IMR-90 (cell line): ENCODE measurements around the gene ARHGAP32. TPM values are rescaled to one million over a fixed set of nuclear protein-coding genes. Genes with fewer than 3 reads are reported as not detected.

ENCODE experiments used
- ATAC-seq: fragments of 200-7000 bp; cut with Tn5 transposase; 2 replicates; pipeline ENCODE4 v1.9.1; 2020; ENCODE audit warnings: low read depth, mild to moderate bottlenecking, moderate library complexity
- BruUV-seq: library from RNA; stranded (reverse); fragments of 400-500 nt; replicated peaks from 2 replicates; lab custom pipeline; 2021; lab: Mats Ljungman, UMichigan
- CTCF ChIA-PET: fragments of 300-600 bp; formaldehyde crosslinking; extraction: SDS; loops from one replicate; lab custom pipeline; 2021; ENCODE audit warnings: antibody characterized with exemption; lab: Yijun Ruan, JAX
- POLR2A ChIA-PET: fragments of 300-600 bp; sonication (Branson Sonifier 250); formaldehyde crosslinking; loops from one replicate; lab custom pipeline; 2022; ENCODE audit warnings: antibody characterized with exemption; ENCODE audit not compliant: unreplicated experiment; lab: Charles Lee
- DNase-seq: peaks from one replicate; pipeline ENCODE4 v3.0.0; 2013
- H2AFZ ChIP-seq: replicated peaks from 2 replicates; pipeline ENCODE3; 2013; ENCODE audit warnings: low read length, mild to moderate bottlenecking; ENCODE audit not compliant: poor library complexity
- H2AK5ac ChIP-seq: 2 replicates; pipeline ENCODE4 v1.6.1; 2013; ENCODE audit warnings: low read depth, low read length, inconsistent platforms
- H2AK9ac ChIP-seq: replicated peaks from 2 replicates; pipeline ENCODE3; 2013; ENCODE audit warnings: mild to moderate bottlenecking, low read depth, low read length, moderate library complexity; ENCODE audit not compliant: poor library complexity
- H2BK120ac ChIP-seq: 2 replicates; pipeline ENCODE4 v1.6.1; 2013; ENCODE audit warnings: low read depth, low read length, inconsistent platforms
- H2BK15ac ChIP-seq: 3 replicates; pipeline ENCODE4 v1.6.1; 2013; ENCODE audit warnings: low read depth, low read length, inconsistent platforms
- H2BK20ac ChIP-seq: 2 replicates; pipeline ENCODE4 v1.6.1; 2013; ENCODE audit warnings: low read depth, mild to moderate bottlenecking, inconsistent platforms, low read length, moderate library complexity
- H2BK5ac ChIP-seq: 2 replicates; pipeline ENCODE4 v1.6.1; 2013; ENCODE audit warnings: mild to moderate bottlenecking, low read depth, low read length, inconsistent platforms; ENCODE audit not compliant: poor library complexity, severe bottlenecking
- H3K14ac ChIP-seq: replicated peaks from 2 replicates; pipeline ENCODE4 v1.6.1; 2013; ENCODE audit warnings: low read depth, low read length, inconsistent platforms
- H3K18ac ChIP-seq: 2 replicates; pipeline ENCODE4 v1.6.1; 2013; ENCODE audit warnings: low read depth, low read length, control low read depth
- H3K23ac ChIP-seq: 2 replicates; pipeline ENCODE4 v1.6.1; 2013; ENCODE audit warnings: low read depth, low read length, inconsistent platforms
- H3K27ac ChIP-seq: 2 replicates; pipeline ENCODE4 v1.5.1; 2013; ENCODE audit warnings: mild to moderate bottlenecking, control low read depth, low read length; ENCODE audit not compliant: insufficient read depth
- H3K27me3 ChIP-seq: 2 replicates; pipeline ENCODE4 v1.6.1; 2013; ENCODE audit warnings: low read length; ENCODE audit not compliant: control insufficient read depth, insufficient read depth
- H3K36me3 ChIP-seq: 2 replicates; pipeline ENCODE4 v1.6.1; 2013; ENCODE audit warnings: low read length, mixed read lengths; ENCODE audit not compliant: control insufficient read depth, insufficient read depth
- H3K4ac ChIP-seq: 2 replicates; pipeline ENCODE4 v1.6.1; 2013; ENCODE audit warnings: low read depth, low read length, inconsistent platforms
- H3K4me1 ChIP-seq: 2 replicates; pipeline ENCODE4 v1.6.1; 2013; ENCODE audit warnings: low read length, mixed read lengths; ENCODE audit not compliant: control insufficient read depth, insufficient read depth
- H3K4me2 ChIP-seq: 2 replicates; pipeline ENCODE4 v1.6.1; 2013; ENCODE audit warnings: low read depth, mild to moderate bottlenecking, control low read depth, low read length, moderate library complexity
- H3K4me3 ChIP-seq: 2 replicates; pipeline ENCODE4 v1.5.1; 2013; ENCODE audit warnings: low read depth, mild to moderate bottlenecking, control low read depth, low read length, moderate library complexity; ENCODE audit not compliant: insufficient read depth
- H3K56ac ChIP-seq: 2 replicates; pipeline ENCODE4 v1.6.1; 2013; ENCODE audit warnings: low read length, inconsistent platforms; ENCODE audit not compliant: insufficient read depth; ENCODE audit errors: extremely low read depth
- H3K79me1 ChIP-seq, 2 experiments: 2 replicates each; pipeline ENCODE4 v1.6.1; 2013; ENCODE audit warnings: low read length in 2 of 2, inconsistent platforms in 1 of 2, low read depth in 1 of 2
- H3K9ac ChIP-seq: 2 replicates; pipeline ENCODE4 v1.6.1; 2013; ENCODE audit warnings: low read depth, low read length, control low read depth
- H3K9me1 ChIP-seq: 2 replicates; pipeline ENCODE4 v1.6.1; 2013; ENCODE audit warnings: low read length, inconsistent platforms; ENCODE audit not compliant: insufficient read depth
- H3K9me3 ChIP-seq: 2 replicates; pipeline ENCODE4 v1.6.1; 2013; ENCODE audit warnings: low read length; ENCODE audit not compliant: control insufficient read depth, insufficient read depth
- H4K20me1 ChIP-seq: 2 replicates; pipeline ENCODE4 v1.6.1; 2013; ENCODE audit warnings: low read length, inconsistent platforms; ENCODE audit not compliant: insufficient read depth
- H4K5ac ChIP-seq: 2 replicates; pipeline ENCODE4 v1.6.1; 2013; ENCODE audit warnings: mild to moderate bottlenecking, low read depth, low read length, control low read depth
- H4K8ac ChIP-seq, 2 experiments: 2 replicates each; pipeline ENCODE4 v1.6.1; 2013; ENCODE audit warnings: low read depth in 2 of 2, low read length in 2 of 2, control low read depth in 1 of 2, inconsistent platforms in 1 of 2
- H4K91ac ChIP-seq: 2 replicates; pipeline ENCODE4 v1.6.1; 2013; ENCODE audit warnings: low read depth, low read length, inconsistent platforms; ENCODE audit not compliant: insufficient read depth
- CEBPB ChIP-seq: IDR thresholded peaks from 2 replicates; pipeline ENCODE4 v1.6.1; 2012; ENCODE audit warnings: low read depth, low read length, improper control_type of control experiment
- ELK1 ChIP-seq: fragments of 150-350 bp; IDR thresholded peaks from 2 replicates; pipeline ENCODE4 v1.6.1; 2016; ENCODE audit warnings: low read depth, mild to moderate bottlenecking, low read length, moderate library complexity, borderline replicate concordance
- MAFK ChIP-seq: IDR thresholded peaks from 2 replicates; pipeline ENCODE4 v1.6.1; 2012; ENCODE audit warnings: low read depth, low read length, improper control_type of control experiment
- MAZ ChIP-seq: IDR thresholded peaks from 2 replicates; pipeline ENCODE4 v1.6.1; 2012; ENCODE audit warnings: low read depth, mild to moderate bottlenecking, low read length, improper control_type of control experiment, moderate library complexity, borderline replicate concordance
- RCOR1 ChIP-seq: IDR thresholded peaks from 2 replicates; pipeline ENCODE4 v1.6.1; 2012; ENCODE audit warnings: mild to moderate bottlenecking, low read length, improper control_type of control experiment; ENCODE audit not compliant: insufficient replicate concordance
- WGBS, 2 experiments: methylation state at CpG; one replicate each; pipeline versions ENCODE4 v1.1.5 to v1.1.7; 2013; ENCODE audit warnings: missing lambda C conversion rate in 2 of 2; ENCODE audit not compliant: insufficient read length in 1 of 2; ENCODE audit errors: extremely low coverage in 2 of 2; 5-methylcytosine and 5-hydroxymethylcytosine counted together
- dilution Hi-C: fragments of 300-500 bp; cut with HindIII; formaldehyde crosslinking; loops from one replicate; pipeline ENCODE4 v1.14.3; 2018; ENCODE audit warnings: low sequenced_read_pairs; ENCODE audit not compliant: unreplicated experiment
- in situ Hi-C: fragments of 300-500 bp; cut with MboI; formaldehyde crosslinking; loops from 3 replicates; pipeline ENCODE4 v1.14.3; 2019; ENCODE audit warnings: low sequenced_read_pairs, inconsistent platforms, mixed read lengths
- intact Hi-C: fragments of 100-400 bp; cut with micrococcal nuclease; formaldehyde crosslinking; loops from 2 replicates; pipeline ENCODE4 v1.10.0; 2022
- polyA plus RNA-seq, 3 experiments: library from polyadenylated mRNA; depleted of rRNA; stranded (reverse); fragments of >200 nt; gene quantifications; 2 replicates each; pipeline ENCODE4 v1.2.3, GENCODE V29; 2012; ENCODE audit warnings: low replicate concordance in 1 of 3
- total RNA-seq: library from RNA; depleted of rRNA; stranded (reverse); fragments of >200 nt; gene quantifications from 2 replicates; pipeline ENCODE4 v1.2.3, GENCODE V29; 2012

Gene ARHGAP32
- total and polyA plus RNA-seq, 2 of the 4 experiments (the other 2 are of a cell fraction), result 4.1 to 8.4 TPM

DNA sequence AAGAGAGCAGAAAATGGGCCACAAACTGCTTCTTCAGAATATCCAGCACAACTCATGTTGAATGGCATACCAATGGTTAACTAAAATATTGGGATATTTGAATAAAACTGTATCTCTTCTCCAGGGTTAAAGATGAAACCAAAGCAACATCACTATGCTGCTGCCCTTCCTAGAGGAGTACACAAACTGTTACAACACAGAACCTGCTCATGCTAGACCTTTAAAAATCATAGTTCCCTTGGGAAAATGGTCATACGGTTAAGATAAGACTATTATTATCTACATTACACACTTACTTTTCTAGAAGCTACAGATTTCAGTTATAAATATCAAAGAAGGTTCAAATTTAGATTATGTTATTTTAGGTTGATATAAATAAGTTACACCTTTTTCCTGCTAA is 170.8 kb downstream of the ARHGAP32 start:
- DNase-seq (no peak), ATAC-seq (no peak)
- H2BK15ac ChIP-seq, result no peak overlapping the region
- intact Hi-C loops (no loop called here), in situ Hi-C loops (no loop called here), dilution Hi-C loops (no loop called here)
- H4K5ac ChIP-seq, result no peak overlapping the region
- H3K27ac ChIP-seq, result no peak overlapping the region
- no peak overlapping the region for H3K4me2 ChIP-seq
- H3K23ac ChIP-seq, result no peak overlapping the region
- no peaks in the 10 kb centered on the region for H3K9me3 ChIP-seq
- no peak overlapping the region for H3K56ac ChIP-seq
- BruUV-seq, result no TSS peak
- no peak overlapping the region for H3K18ac ChIP-seq
- H4K91ac ChIP-seq, result no peak overlapping the region
- H2BK5ac ChIP-seq, result no peak overlapping the region
- no CpG with 5 or more reads among the region's 1 CpG for WGBS, 2 experiments
- no peaks in the 10 kb centered on the region for H3K27me3 ChIP-seq
- no peak overlapping the region for H2BK120ac ChIP-seq
- no peak for TF ChIP-seq MAZ
- no peak for TF ChIP-seq MAFK
- no peak for TF ChIP-seq ELK1
- no peak for TF ChIP-seq RCOR1
- TF ChIP-seq CEBPB, result no peak
- ChIA-PET CTCF (no interaction called here), POLR2A (no interaction called here)
- H3K4ac ChIP-seq, result no peak overlapping the region
- H2AK5ac ChIP-seq, result no peak overlapping the region
- no peak overlapping the region for H3K9ac ChIP-seq
- H2BK20ac ChIP-seq, result no peak overlapping the region
- no peaks in the 10 kb centered on the region for H4K20me1 ChIP-seq
- H4K8ac ChIP-seq, result no peak overlapping the region
- no peak overlapping the region for H3K14ac ChIP-seq
- H3K4me3 ChIP-seq, result no peak overlapping the region
- H3K79me1 ChIP-seq, result no peaks in the 10 kb centered on the region
- no peaks in the 10 kb centered on the region for H3K36me3 ChIP-seq
- H3K9me1 ChIP-seq, result no peaks in the 10 kb centered on the region
- H3K4me1 ChIP-seq, result no peaks in the 10 kb centered on the region
- no peak overlapping the region for H2AFZ ChIP-seq
- no peak overlapping the region for H2AK9ac ChIP-seq
